ENCODE measurements around the gene SLC12A8.

The SLC12A8 gene

GRCh38 chr3:125123451-125124305 lies 88.9 kb downstream of the SLC12A8 start:
- H3K4me3 ChIP-seq (ENCODE audit: low read length, poor library complexity, severe bottlenecking), result no peak overlapping the region
- no peak for TF ChIP-seq EZH2phosphoT487 (IDR thresholded peaks at IDR 0.05; ENCODE audit: borderline replicate concordance)
- no peak for TF ChIP-seq CTCF (conservative IDR thresholded peaks at IDR 0.05; ENCODE audit: low read length)
- H3K9me3 ChIP-seq (ENCODE audit: insufficient read depth, low read depth, low read length), result no peaks in the 10 kb centered on the region
- H4K20me1 ChIP-seq (ENCODE audit: insufficient read depth, low read length, poor library complexity, severe bottlenecking), result no peaks in the 10 kb centered on the region
- no peaks in the 10 kb centered on the region for H3K36me3 ChIP-seq (ENCODE audit: insufficient read depth, low read length)
- H3K9me2 ChIP-seq (replicated peaks; ENCODE audit: low read depth, low read length), result no peaks in the 10 kb centered on the region
- no peaks in the 10 kb centered on the region for H3F3A ChIP-seq (ENCODE audit: low read depth)
- no peak overlapping the region for H2AFZ ChIP-seq (ENCODE audit: low read length)
- no peak overlapping the region for H3K4me2 ChIP-seq (ENCODE audit: low read depth, low read length, poor library complexity, severe bottlenecking)
- H3K79me2 ChIP-seq (ENCODE audit: insufficient read depth, low read length), result no peaks in the 10 kb centered on the region
- H3K9ac ChIP-seq (ENCODE audit: low read depth, low read length, poor library complexity, severe bottlenecking), result no peak overlapping the region
- H3K27me3 ChIP-seq (ENCODE audit: insufficient read depth, low read length, poor library complexity, severe bottlenecking), result no peaks in the 10 kb centered on the region
- peaks cover under 1% of the 10 kb centered on the region for H3K4me1 ChIP-seq (ENCODE audit: insufficient read depth, low read length, poor library complexity, severe bottlenecking)

DNA sequence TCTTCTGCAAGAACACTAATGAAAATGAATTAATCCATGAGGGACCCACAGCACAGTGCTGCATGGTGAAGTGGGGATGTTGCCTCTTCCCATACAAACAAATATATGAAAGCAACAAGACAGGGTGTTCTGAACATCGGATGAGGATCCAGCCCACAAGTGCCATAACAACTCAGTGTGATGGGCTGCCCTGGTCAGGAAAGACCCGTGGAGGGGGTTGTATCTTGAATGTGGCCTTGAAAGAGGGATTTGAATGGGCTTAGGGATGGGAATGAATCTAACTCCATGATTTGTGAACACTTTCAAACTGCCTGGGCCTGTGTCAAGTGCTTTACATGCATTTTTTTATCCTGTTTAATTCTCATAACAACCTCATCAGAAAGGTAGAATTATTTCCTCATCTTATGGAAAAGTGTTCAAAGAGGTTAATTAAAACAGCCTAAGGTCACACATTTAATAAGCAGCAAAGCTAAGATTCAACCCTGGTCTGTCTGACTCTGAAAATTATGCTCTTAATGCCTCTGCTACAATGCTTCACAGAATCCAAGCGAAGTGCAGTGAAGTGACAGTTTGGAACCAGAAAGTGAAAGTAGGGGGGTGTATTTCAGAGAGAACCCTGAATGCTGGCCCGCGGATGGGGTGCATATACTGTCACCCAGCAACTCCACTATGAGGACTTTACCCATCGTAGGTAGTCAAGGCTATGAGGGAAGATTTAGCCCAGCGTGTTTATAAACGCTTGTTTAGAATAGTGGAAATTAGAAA lies 91.1 kb downstream of the SLC12A8 start:
- no peaks in the 10 kb centered on the region for H3K9me3 ChIP-seq (ENCODE audit: insufficient read depth, low read depth, low read length)
- H4K20me1 ChIP-seq (ENCODE audit: insufficient read depth, low read length, poor library complexity, severe bottlenecking), result no peaks in the 10 kb centered on the region
- no peak overlapping the region for H3K4me2 ChIP-seq (ENCODE audit: low read depth, low read length, poor library complexity, severe bottlenecking)
- TF ChIP-seq EZH2phosphoT487 (IDR thresholded peaks at IDR 0.05; ENCODE audit: borderline replicate concordance) (no peak), CTCF (conservative IDR thresholded peaks at IDR 0.05; ENCODE audit: low read length) (no peak)
- H3K4me3 ChIP-seq (ENCODE audit: low read length, poor library complexity, severe bottlenecking), result no peak overlapping the region
- H3K9ac ChIP-seq (ENCODE audit: low read depth, low read length, poor library complexity, severe bottlenecking), result no peak overlapping the region
- no peaks in the 10 kb centered on the region for H3K4me1 ChIP-seq (ENCODE audit: insufficient read depth, low read length, poor library complexity, severe bottlenecking)
- H3K9me2 ChIP-seq (replicated peaks; ENCODE audit: low read depth, low read length), result no peaks in the 10 kb centered on the region
- no peaks in the 10 kb centered on the region for H3F3A ChIP-seq (ENCODE audit: low read depth)
- no peaks in the 10 kb centered on the region for H3K79me2 ChIP-seq (ENCODE audit: insufficient read depth, low read length)
- H3K27me3 ChIP-seq (ENCODE audit: insufficient read depth, low read length, poor library complexity, severe bottlenecking), result no peaks in the 10 kb centered on the region
- H2AFZ ChIP-seq (ENCODE audit: low read length), result 0 out of 2 replicates have a peak overlapping the region, but pooled peaks have one; percentile 1
- no peaks in the 10 kb centered on the region for H3K36me3 ChIP-seq (ENCODE audit: insufficient read depth, low read length)

- Histone ChIP-seq H3K27me3 (ENCODE audit: insufficient read depth, low read length, poor library complexity, severe bottlenecking) (no peaks in the 10 kb centered on the region), H2AFZ (ENCODE audit: low read length) (no peak overlapping the region), H3K79me2 (ENCODE audit: insufficient read depth, low read length) (no peaks in the 10 kb centered on the region), H3K4me2 (ENCODE audit: low read depth, low read length, poor library complexity, severe bottlenecking) (no peak overlapping the region), H3K36me3 (ENCODE audit: insufficient read depth, low read length) (no peaks in the 10 kb centered on the region), H4K20me1 (ENCODE audit: insufficient read depth, low read length, poor library complexity, severe bottlenecking) (no peaks in the 10 kb centered on the region), H3K4me1 (ENCODE audit: insufficient read depth, low read length, poor library complexity, severe bottlenecking) (no peaks in the 10 kb centered on the region), H3K4me3 (ENCODE audit: low read length, poor library complexity, severe bottlenecking) (no peak overlapping the region), H3K9ac (ENCODE audit: low read depth, low read length, poor library complexity, severe bottlenecking) (no peak overlapping the region), H3K9me2 (replicated peaks; ENCODE audit: low read depth, low read length) (no peaks in the 10 kb centered on the region), H3F3A (ENCODE audit: low read depth) (no peaks in the 10 kb centered on the region), H3K9me3 (ENCODE audit: insufficient read depth, low read depth, low read length) (no peaks in the 10 kb centered on the region)
- no peak for TF ChIP-seq EZH2phosphoT487 (IDR thresholded peaks at IDR 0.05; ENCODE audit: borderline replicate concordance)
- no peak for TF ChIP-seq CTCF (conservative IDR thresholded peaks at IDR 0.05; ENCODE audit: low read length)
Observed at GRCh38 chr3:125120379-125121122, 92.0 kb downstream of the SLC12A8 start.

All from Loucy (cell line).